OCI-LY1 (cell line): Measurements from ENCODE around the gene DPYSL3.

ENCODE experiments used
- H2AFZ ChIP-seq: fragments of 200-600 bp; sonication (generic), shearing (Covaris generic); 2 replicates; pipeline ENCODE4 v1.6.0; 2014; ENCODE audit warnings: antibody characterized with exemption, mild to moderate bottlenecking, low read length
- H3F3A ChIP-seq: fragments of 200-600 bp; sonication (generic), shearing (Covaris generic); 2 replicates; pipeline ENCODE4 v1.6.0; 2014; ENCODE audit warnings: mild to moderate bottlenecking, antibody characterized with exemption, low read length, moderate library complexity; ENCODE audit not compliant: insufficient read depth
- H3K27ac ChIP-seq: fragments of 200-600 bp; sonication (generic); 2 replicates; pipeline ENCODE4 v1.5.1; 2014; ENCODE audit warnings: low read length, mixed run types, mild to moderate bottlenecking, low read depth; ENCODE audit not compliant: poor library complexity, severe bottlenecking
- H3K27me3 ChIP-seq: fragments of 200-600 bp; sonication (generic); 2 replicates; pipeline ENCODE4 v1.6.0; 2014; ENCODE audit warnings: antibody characterized with exemption, mild to moderate bottlenecking, low read length, moderate library complexity; ENCODE audit not compliant: insufficient read depth
- H3K36me3 ChIP-seq: fragments of 200-600 bp; sonication (generic); 2 replicates; pipeline ENCODE4 v1.6.1; 2014; ENCODE audit warnings: mild to moderate bottlenecking, antibody characterized with exemption, low read length, moderate library complexity, mixed read lengths; ENCODE audit not compliant: insufficient read depth
- H3K4me1 ChIP-seq: fragments of 200-600 bp; sonication (generic); 2 replicates; pipeline ENCODE4 v1.5.1; 2014; ENCODE audit warnings: mild to moderate bottlenecking, low read length, moderate library complexity; ENCODE audit not compliant: insufficient read depth, severe bottlenecking
- H3K4me2 ChIP-seq: fragments of 200-600 bp; sonication (generic), shearing (Covaris generic); 2 replicates; pipeline ENCODE4 v1.6.1; 2014; ENCODE audit warnings: low read length
- H3K4me3 ChIP-seq: fragments of 200-600 bp; sonication (generic); 2 replicates; pipeline ENCODE4 v1.5.1; 2014; ENCODE audit warnings: low read length, low read depth, mild to moderate bottlenecking, mixed read lengths; ENCODE audit not compliant: poor library complexity, severe bottlenecking
- H3K79me2 ChIP-seq: fragments of 200-600 bp; shearing (Covaris generic); 2 replicates; pipeline ENCODE4 v1.6.1; 2016; ENCODE audit warnings: mixed run types, low read length, mixed read lengths; ENCODE audit not compliant: insufficient read depth
- H3K9ac ChIP-seq: fragments of 200-600 bp; sonication (generic), shearing (Covaris generic); 2 replicates; pipeline ENCODE4 v1.6.1; 2014; ENCODE audit warnings: mild to moderate bottlenecking, low read length, mixed read lengths
- H3K9me2 ChIP-seq: fragments of 200-600 bp; sonication (generic), shearing (Covaris generic); 2 replicates; pipeline ENCODE4 v1.6.1; 2014; ENCODE audit warnings: low read depth, mild to moderate bottlenecking, low read length, mixed read lengths
- H3K9me3 ChIP-seq: fragments of 200-600 bp; shearing (Covaris generic); 2 replicates; pipeline ENCODE4 v1.6.1; 2014; ENCODE audit warnings: low read length, mixed read lengths
- H4K20me1 ChIP-seq: fragments of 200-600 bp; sonication (generic), shearing (Covaris generic); 2 replicates; pipeline ENCODE4 v1.6.0; 2016; ENCODE audit warnings: mild to moderate bottlenecking, low read length; ENCODE audit not compliant: insufficient read depth
- CTCF ChIP-seq: fragments of 200-600 bp; sonication (generic), shearing (Covaris generic); IDR thresholded peaks from 2 replicates; pipeline ENCODE4 v1.5.1; 2017; ENCODE audit warnings: mild to moderate bottlenecking, antibody characterized with exemption, low read length, moderate library complexity, mixed read lengths
- EZH2 ChIP-seq: fragments of 200-600 bp; sonication (generic), shearing (Covaris generic); IDR thresholded peaks from 2 replicates; pipeline ENCODE4 v1.8.0; 2017; ENCODE audit warnings: borderline replicate concordance, mixed run types, mild to moderate bottlenecking, antibody characterized with exemption, low read length, moderate library complexity, mixed read lengths

Gene DPYSL3

GRCh38 chr5:147507480-147508126, 2.3 kb downstream of the DPYSL3 start:
- no peak overlapping the region for H3K4me3 ChIP-seq
- H3K79me2 ChIP-seq, result no peaks in the 10 kb centered on the region
- no peak overlapping the region for H3K4me2 ChIP-seq
- H3K9me3 ChIP-seq, result no peaks in the 10 kb centered on the region
- no peaks in the 10 kb centered on the region for H3K27me3 ChIP-seq
- H3F3A ChIP-seq, result no peaks in the 10 kb centered on the region
- H3K27ac ChIP-seq, result no peak overlapping the region
- H2AFZ ChIP-seq, result no peak overlapping the region
- no peaks in the 10 kb centered on the region for H3K36me3 ChIP-seq
- no peak for TF ChIP-seq CTCF
- TF ChIP-seq EZH2, result no peak
- H3K4me1 ChIP-seq, result no peaks in the 10 kb centered on the region
- no peaks in the 10 kb centered on the region for H3K9me2 ChIP-seq
- no peaks in the 10 kb centered on the region for H4K20me1 ChIP-seq
- no peak overlapping the region for H3K9ac ChIP-seq

GRCh38 chr5:147504535-147504934, 5.3 kb downstream of the DPYSL3 start:
- Histone ChIP-seq H3K4me2 (no peak overlapping the region), H3K36me3 (no peaks in the 10 kb centered on the region), H3K9ac (no peak overlapping the region), H3K4me3 (no peak overlapping the region), H3K9me2 (no peaks in the 10 kb centered on the region), H4K20me1 (no peaks in the 10 kb centered on the region), H2AFZ (no peak overlapping the region), H3K9me3 (no peaks in the 10 kb centered on the region), H3K79me2 (no peaks in the 10 kb centered on the region), H3K27me3 (no peaks in the 10 kb centered on the region), H3K4me1 (no peaks in the 10 kb centered on the region), H3F3A (no peaks in the 10 kb centered on the region), H3K27ac (no peak overlapping the region)
- TF ChIP-seq EZH2, result no peak
- TF ChIP-seq CTCF, result no peak

- Histone ChIP-seq H3K79me2 (no peaks in the 10 kb centered on the region), H3F3A (no peaks in the 10 kb centered on the region), H3K4me2 (no peak overlapping the region), H4K20me1 (no peaks in the 10 kb centered on the region), H3K27ac (no peak overlapping the region), H3K9me2 (no peaks in the 10 kb centered on the region), H3K27me3 (no peaks in the 10 kb centered on the region), H3K36me3 (no peaks in the 10 kb centered on the region), H3K9me3 (no peaks in the 10 kb centered on the region), H3K9ac (no peak overlapping the region), H2AFZ (no peak overlapping the region), H3K4me1 (no peaks in the 10 kb centered on the region), H3K4me3 (no peak overlapping the region)
- TF ChIP-seq CTCF (no peak), EZH2 (no peak)
Observed at GRCh38 chr5:147504011-147504410, 5.9 kb downstream of the DPYSL3 start.
